NB4 (cell line): Measurements from ENCODE around the gene OSBPL10.

Source experiments
- CTCF ChIP-seq: IDR thresholded peaks from one replicate; pipeline ENCODE4 v1.5.1; 2012; ENCODE audit warnings: low read depth, low read length
- POLR2A ChIP-seq: IDR thresholded peaks from 2 replicates; pipeline ENCODE4 v1.6.1; 2011; ENCODE audit warnings: mild to moderate bottlenecking; ENCODE audit not compliant: insufficient read length; ENCODE audit errors: extremely low read depth

- TF ChIP-seq CTCF (no peak), POLR2A (no peak)
Observed at GRCh38 chr3:31896648-31897433, 84.2 kb downstream of the OSBPL10 start.
